ENCODE results near the gene STAMBP. TPM values are rescaled to one million over a fixed set of nuclear protein-coding genes. Genes with fewer than 3 reads are reported as not detected.

STAMBP gene
- total RNA-seq, 2 experiments from 2014 or later, result 38.9 to 42.1 TPM

DNA sequence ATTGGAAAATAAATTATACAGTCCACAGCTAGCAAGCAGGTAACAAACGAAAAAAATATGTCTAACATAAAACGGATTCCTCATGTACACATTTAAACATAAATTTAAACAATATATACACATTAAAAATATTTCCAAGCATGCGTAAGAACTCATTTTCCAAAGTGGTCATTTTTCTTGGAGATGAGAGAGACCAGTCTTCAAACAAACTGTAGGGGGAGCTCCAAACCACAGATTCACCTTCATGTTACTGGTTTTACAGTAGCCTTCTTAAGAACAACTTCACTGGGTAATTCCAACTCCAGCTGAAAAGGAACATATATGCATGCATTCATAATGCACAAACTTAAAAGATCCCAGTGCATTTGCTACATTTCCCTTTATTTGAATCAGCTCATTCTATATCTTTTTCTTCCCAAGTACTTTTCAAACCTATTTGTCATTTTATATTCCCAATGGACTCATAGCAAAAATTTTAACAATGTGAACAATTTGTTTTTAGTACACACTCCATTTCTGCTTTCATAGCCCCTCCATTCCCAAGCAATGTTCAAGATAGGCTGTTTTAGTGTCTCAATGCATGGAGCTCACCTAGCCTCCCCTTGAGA lies 4.7 kb upstream of the STAMBP start:
- ATAC-seq (ENCODE audit: low read depth) (no peak), DNase-seq (no peak)
- H3K4me1 Mint-ChIP-seq, result peaks cover 10% of the 10 kb centered on the region
- POLR2A ChIA-PET, result interaction anchor here (0.6 to 2.0 kb wide), 5 partner anchors 8 to 323 kb away, joined by 3 to 6 read pairs (median 3); partner anchors contain the start of gene BOLA3
- no peak overlapping the region for H3K27ac Mint-ChIP-seq
- H3K9me3 Mint-ChIP-seq, result no peaks in the 10 kb centered on the region
- no peak overlapping the region for H3K4me3 Mint-ChIP-seq
- H3K27me3 Mint-ChIP-seq, result peaks cover 5% of the 10 kb centered on the region
- no peaks in the 10 kb centered on the region for H3K36me3 Mint-ChIP-seq

DNA sequence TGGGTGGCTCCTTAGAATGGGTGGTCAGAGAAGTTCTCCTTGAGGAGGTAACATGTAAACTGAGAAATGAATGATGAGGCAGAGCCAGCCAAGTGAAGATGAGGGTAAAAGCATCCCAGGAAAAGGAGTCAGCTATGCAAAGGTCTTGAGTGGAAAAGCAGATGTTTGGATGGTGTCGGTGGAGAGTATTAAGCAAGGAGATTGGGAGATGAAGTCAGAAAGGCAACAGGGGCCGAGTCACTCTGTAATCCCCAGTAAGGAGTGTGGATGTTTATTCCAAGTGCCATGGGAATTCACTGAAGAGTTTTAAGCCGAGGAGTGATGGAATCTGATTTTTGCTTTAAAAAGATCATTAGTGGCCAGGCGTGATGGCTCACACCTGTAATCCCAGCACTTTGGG lies 3.4 kb upstream of the STAMBP start:
- Mint-ChIP-seq H3K9me3 (no peaks in the 10 kb centered on the region), H3K4me3 (no peak overlapping the region), H3K4me1 (peaks cover 23% of the 10 kb centered on the region), H3K27me3 (peaks cover 2% of the 10 kb centered on the region), H3K36me3 (peaks cover 1% of the 10 kb centered on the region), H3K27ac (no peak overlapping the region)
- DNase-seq (no peak), ATAC-seq (ENCODE audit: low read depth) (no peak)
- POLR2A ChIA-PET, result interaction anchor here (2.0 kb wide), 1 partner anchor 322 kb away, joined by 6 read pairs; the partner anchor contains the start of gene BOLA3

DNA sequence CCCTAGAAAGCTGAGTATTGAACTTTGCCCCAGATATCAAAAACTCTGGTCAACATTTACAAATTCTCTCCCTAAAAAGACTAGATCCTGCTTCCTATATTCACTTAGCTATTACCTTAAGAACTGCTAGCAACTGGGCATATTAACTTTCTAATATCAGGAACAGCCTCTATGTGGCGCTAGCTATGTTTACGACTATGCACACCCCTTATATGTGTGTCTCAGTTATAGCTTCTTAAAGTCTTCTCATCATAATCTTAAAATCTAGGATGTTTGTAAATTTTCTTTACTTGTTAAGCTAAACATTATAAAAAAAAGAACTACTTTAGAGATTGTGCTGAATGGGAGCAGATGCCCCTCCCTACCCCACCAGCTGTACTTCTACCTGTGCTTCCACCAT lies 1.7 kb upstream of the STAMBP start:
- POLR2A ChIA-PET, result interaction anchor here (2.7 kb wide), 1 partner anchor 352 kb away, joined by 20 read pairs; the partner anchor contains the start of gene MOB1A
- H3K4me1 Mint-ChIP-seq, result peaks cover 34% of the 10 kb centered on the region
- no peak for DNase-seq
- peaks cover 12% of the 10 kb centered on the region for H3K36me3 Mint-ChIP-seq
- peak overlapping the region; percentile 98 for H3K4me3 Mint-ChIP-seq
- no peak for ATAC-seq (ENCODE audit: low read depth)
- H3K9me3 Mint-ChIP-seq, result no peaks in the 10 kb centered on the region
- peaks cover 2% of the 10 kb centered on the region for H3K27me3 Mint-ChIP-seq
- H3K27ac Mint-ChIP-seq, result no peak overlapping the region

DNA sequence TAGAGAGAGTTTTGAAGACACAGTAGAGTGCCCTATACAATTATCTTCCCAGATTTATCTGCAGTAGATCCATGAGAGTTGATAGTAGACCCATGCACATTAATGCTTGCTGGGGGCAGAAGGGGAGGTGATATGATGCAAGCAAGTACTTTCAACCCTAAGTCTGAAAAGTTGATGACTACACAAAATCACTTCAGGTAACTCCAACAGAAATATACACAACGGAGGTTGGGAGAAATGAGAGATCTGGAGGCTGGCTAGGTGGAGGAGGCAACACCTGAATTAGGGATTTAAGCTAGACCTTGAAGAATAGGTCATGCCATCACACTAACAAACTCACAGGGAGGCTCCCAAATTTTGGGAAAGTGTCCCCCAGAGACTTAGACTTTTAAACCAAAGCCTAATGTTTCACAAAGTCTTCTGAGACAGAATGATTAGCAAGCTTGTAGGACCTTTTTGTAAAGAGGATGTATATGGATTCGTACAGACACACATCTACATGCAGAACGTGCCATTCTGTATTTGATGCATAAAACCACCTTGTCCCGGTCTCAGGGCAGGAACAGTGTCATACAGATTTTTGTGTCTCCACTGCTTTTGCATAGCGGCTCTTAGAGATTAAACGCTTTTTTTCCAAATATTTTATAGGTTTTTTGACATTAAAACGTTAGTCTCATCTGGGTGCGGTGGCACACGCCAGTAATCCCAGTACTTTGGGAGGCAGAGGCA lies 937 bp upstream of the STAMBP start:
- peak overlapping the region; percentile 98 for H3K4me3 Mint-ChIP-seq
- DNase-seq (no peak), ATAC-seq (ENCODE audit: low read depth) (no peak)
- H3K9me3 Mint-ChIP-seq, result peaks cover 3% of the 10 kb centered on the region
- H3K4me1 Mint-ChIP-seq, result peaks cover 39% of the 10 kb centered on the region
- H3K27me3 Mint-ChIP-seq, result peaks cover 2% of the 10 kb centered on the region
- peak overlapping the region; percentile 78 for H3K27ac Mint-ChIP-seq
- POLR2A ChIA-PET, result interaction anchor here (0.7 to 2.7 kb wide), 13 partner anchors 69 to 594 kb away, joined by 3 to 20 read pairs (median 5); partner anchors contain the start of genes C2orf81, DGUOK, MOB1A and MTHFD2
- peaks cover 19% of the 10 kb centered on the region for H3K36me3 Mint-ChIP-seq

DNA sequence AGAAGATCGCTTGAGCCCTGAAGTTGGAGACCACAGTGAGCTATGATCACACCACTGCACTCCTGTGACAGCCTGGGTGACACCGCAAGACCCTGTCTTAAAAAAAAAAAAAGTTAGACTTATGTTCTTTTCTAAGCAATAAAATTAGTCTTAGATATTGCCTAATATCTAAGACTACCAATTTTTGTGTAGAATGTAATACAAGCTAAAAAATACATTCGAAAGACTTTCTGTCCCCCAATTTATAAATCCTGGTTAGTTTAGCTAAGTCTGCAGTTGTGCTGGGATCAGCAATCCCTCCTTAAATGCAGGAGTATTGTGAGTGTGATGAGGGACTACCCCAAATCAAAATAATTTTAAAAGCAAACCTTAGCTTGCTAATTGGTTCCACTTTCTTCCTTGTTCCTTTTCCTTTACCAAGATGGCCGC lies 358 bp upstream of the STAMBP start:
- Mint-ChIP-seq H3K4me1 (peaks cover 40% of the 10 kb centered on the region), H3K36me3 (peaks cover 21% of the 10 kb centered on the region), H3K27me3 (peaks cover 2% of the 10 kb centered on the region), H3K4me3 (peak overlapping the region; percentile 98), H3K27ac (peak overlapping the region; percentile 98), H3K9me3 (peaks cover 3% of the 10 kb centered on the region)
- POLR2A ChIA-PET, result interaction anchor here (0.7 to 2.7 kb wide), 13 partner anchors 68 to 593 kb away, joined by 3 to 20 read pairs (median 5); partner anchors contain the start of genes C2orf81, DGUOK, MOB1A and MTHFD2
- DNase-seq (no peak), ATAC-seq (ENCODE audit: low read depth) (no peak)

DNA sequence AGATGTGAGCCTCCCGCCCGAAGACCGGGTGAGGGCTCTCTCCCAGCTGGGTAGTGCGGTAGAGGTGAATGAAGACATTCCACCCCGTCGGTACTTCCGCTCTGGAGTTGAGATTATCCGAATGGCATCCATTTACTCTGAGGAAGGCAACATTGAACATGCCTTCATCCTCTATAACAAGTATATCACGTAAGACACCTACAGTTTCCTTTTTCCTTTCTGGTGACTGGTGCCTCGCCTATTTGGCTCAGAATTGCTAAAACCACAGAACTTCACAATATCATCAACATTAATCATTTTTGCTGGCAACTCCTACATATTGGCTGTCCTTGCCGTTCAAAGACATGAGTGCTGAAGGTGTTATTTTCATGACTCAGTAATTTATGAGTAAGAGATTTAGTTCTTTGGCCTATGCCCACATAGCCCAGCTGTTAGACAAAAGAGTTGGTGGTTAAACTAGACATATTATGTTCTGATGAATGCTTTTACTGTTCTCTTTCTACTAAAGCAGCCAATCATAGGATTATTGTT lies 2.2 kb downstream of the STAMBP start:
- DNase-seq (no peak), ATAC-seq (ENCODE audit: low read depth) (no peak)
- POLR2A ChIA-PET, result no interaction called here
- Mint-ChIP-seq H3K4me3 (peak overlapping the region; percentile 98), H3K36me3 (peaks cover 36% of the 10 kb centered on the region), H3K27ac (peak overlapping the region; percentile 98), H3K4me1 (peaks cover 41% of the 10 kb centered on the region), H3K27me3 (peaks cover 2% of the 10 kb centered on the region), H3K9me3 (peaks cover 3% of the 10 kb centered on the region)

DNA sequence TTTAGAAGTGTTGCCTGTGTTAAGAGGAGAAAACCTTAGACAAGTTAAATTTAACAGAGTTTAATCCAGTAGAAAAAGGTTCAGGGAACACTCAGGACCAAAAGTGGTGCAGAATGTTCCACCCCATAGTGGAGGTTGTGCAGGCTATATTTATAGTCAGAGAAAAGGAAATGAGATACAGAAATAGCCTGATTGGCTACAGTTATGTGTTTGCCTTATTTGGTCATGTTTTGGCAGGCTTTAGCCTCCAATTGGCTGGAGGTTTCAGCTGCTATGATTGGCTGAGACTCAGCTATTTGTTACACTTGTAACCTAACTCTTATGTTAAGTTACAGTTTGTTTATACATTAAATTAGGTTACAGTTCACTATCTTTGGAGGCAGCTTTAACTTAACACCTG lies 4.2 kb downstream of the STAMBP start:
- no peak for DNase-seq
- ATAC-seq (ENCODE audit: low read depth), result no peak
- Mint-ChIP-seq H3K4me3 (no peak overlapping the region), H3K9me3 (peaks cover 3% of the 10 kb centered on the region), H3K4me1 (peaks cover 38% of the 10 kb centered on the region), H3K27me3 (no peaks in the 10 kb centered on the region), H3K27ac (no peak overlapping the region), H3K36me3 (peaks cover 36% of the 10 kb centered on the region)
- POLR2A ChIA-PET, result interaction anchor here (0.5 to 0.7 kb wide), 2 partner anchors 28 to 96 kb away, joined by 3 to 4 read pairs; partner anchors contain the start of gene TPRKB

DNA sequence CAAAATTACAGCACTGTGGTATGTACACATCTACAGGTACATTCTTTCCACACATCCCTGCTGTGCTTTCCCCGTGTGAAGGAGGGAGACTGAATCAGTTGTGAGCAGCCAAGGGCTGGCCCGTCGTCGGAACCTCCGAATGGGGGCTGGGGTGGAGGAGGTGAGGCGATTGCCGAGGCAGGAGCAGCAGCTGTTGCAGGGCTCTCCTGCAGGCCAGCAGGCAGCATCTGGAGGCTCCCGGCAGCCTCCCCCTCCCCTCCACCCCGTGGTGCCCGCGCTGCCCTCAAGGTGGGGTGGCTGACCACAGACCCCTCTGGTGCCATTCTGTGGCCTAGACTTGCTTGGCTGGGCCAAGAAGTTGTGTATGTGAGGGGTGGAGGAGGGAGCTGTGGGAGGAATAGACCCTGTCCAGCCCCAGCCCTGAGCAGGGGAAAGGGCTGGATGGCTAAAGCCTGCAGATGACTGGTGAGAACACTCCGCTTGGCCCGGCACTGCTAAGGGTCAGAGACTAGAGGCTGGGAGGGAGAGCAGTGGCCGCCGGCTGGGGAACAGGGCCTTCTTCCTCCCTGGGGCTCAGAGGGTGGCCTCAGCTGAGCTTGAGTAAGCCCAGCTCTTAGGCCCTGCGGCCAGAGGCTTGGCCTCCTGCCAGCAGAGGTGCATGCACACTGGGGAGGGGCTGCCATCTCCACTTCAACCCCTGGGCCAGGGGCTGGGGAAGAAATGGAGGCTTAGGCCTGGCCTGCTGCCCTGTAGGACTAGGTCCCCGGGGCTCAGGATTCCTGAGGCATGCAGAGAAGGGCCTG lies 7.6 kb downstream of the STAMBP start:
- POLR2A ChIA-PET, result no interaction called here
- Mint-ChIP-seq H3K9me3 (peaks cover 3% of the 10 kb centered on the region), H3K36me3 (peaks cover 29% of the 10 kb centered on the region), H3K27ac (no peak overlapping the region), H3K4me3 (no peak overlapping the region), H3K4me1 (peaks cover 18% of the 10 kb centered on the region), H3K27me3 (no peaks in the 10 kb centered on the region)
- no peak for ATAC-seq (ENCODE audit: low read depth)
- DNase-seq, result no peak

DNA sequence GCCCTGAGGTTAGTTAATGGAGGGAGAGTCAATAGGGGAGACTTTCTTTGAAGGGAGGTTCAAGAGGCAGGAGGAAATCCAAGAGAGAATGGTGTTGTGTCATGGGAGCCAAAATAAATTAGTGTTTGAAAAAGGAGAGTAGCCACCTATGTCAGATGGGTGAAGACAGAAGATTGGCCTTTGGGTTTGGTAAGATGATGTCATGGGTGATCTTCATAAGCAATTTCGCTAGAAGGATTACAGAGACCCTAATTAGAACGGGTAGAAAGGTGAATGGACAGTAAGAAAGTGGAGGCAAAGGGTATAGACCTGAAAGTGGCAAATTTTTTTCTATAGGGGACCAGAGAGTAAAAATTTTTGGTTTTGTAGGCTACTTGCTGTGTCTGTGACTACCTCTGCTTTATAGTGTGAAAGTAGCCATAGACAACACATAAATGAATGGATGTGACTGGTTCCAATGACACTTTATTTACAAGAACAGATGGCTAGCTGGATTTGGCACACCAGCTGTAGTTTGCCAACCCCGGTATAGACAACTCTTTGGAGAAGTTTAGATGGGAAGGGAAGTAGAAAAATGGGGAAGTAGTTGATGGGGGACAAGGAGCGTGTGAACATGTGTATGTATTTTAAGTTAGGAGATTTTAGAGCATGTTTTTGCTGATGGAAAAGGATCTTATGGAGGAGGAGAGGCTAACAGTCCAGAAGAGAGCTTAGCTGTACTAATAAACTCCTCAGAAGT lies 9.3 kb downstream of the STAMBP start:
- no peak overlapping the region for H3K27ac Mint-ChIP-seq
- H3K4me1 Mint-ChIP-seq, result peaks cover 10% of the 10 kb centered on the region
- H3K4me3 Mint-ChIP-seq, result no peak overlapping the region
- H3K9me3 Mint-ChIP-seq, result no peaks in the 10 kb centered on the region
- peaks cover 16% of the 10 kb centered on the region for H3K36me3 Mint-ChIP-seq
- DNase-seq (no peak), ATAC-seq (ENCODE audit: low read depth) (no peak)
- POLR2A ChIA-PET, result no interaction called here
- no peaks in the 10 kb centered on the region for H3K27me3 Mint-ChIP-seq

DNA sequence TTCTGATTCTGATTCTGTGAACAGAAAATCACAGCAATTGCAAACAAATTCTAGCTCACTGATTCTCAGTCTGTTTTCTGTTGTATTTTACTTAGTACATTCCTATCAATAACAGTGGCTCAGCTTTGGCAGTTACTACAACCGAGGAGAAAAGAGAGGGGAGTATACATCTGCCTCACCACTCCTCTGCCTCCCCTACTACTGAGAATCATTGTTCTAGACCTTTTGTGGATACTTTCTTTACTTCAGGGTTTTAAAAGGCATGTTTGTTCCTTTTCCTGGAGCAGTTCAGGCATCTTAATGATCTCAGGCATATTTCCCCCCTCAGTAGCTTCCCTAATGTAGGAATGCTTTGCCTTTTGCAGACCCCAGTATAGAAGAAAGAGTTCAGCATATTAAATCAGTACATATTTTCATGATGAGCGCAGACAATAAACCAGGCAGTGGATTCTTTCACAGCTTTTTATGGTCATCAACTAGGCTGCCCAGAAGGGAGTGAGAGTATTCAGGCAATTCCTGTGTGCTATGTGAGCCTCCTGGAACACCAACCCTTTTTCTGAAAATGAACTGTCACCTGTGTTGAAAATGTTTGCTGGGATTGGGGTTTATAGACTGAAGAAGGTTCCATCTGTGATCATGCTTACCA lies 10.3 kb downstream of the STAMBP start:
- POLR2A ChIA-PET, result no interaction called here
- no peaks in the 10 kb centered on the region for H3K9me3 Mint-ChIP-seq
- peaks cover 11% of the 10 kb centered on the region for H3K36me3 Mint-ChIP-seq
- H3K27ac Mint-ChIP-seq, result no peak overlapping the region
- DNase-seq, result no peak
- peaks cover 11% of the 10 kb centered on the region for H3K4me1 Mint-ChIP-seq
- no peak for ATAC-seq (ENCODE audit: low read depth)
- H3K4me3 Mint-ChIP-seq, result no peak overlapping the region
- H3K27me3 Mint-ChIP-seq, result no peaks in the 10 kb centered on the region

DNA sequence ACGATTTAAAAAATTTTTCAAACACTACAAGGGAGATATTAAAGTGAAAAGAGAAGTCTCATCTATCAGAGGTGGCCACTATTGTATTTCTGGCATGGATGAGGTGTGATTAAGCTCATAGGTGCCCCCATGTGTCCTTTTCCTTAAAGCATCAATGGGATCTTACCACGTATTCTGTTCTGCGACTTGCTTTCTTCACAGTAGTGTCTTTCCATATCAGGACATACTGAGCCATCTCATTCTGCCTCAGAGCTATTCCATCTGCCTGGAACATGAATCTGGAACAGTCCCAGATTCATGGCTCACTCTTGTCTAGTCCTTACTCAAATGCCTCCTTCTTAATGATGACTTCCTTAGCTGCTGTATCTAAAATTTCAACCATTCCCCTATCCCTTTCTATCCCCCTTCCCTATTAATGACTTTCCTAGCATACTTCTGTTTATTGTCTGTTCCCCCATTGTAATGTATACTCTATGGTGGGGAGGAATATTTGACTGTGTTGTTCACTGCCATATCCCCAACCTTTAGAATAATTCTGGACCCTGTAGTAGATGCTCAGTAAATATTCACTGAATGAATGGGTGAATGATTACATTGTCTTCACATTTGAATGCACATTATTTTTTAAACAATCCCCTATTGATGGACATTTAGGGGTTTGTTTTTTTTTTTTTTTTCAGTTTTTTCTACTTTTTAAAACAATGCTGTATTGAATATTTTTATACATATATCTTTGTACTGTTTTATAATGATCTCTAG lies 11.1 kb downstream of the STAMBP start:
- POLR2A ChIA-PET, result no interaction called here
- Mint-ChIP-seq H3K36me3 (peaks cover 13% of the 10 kb centered on the region), H3K4me1 (peaks cover 14% of the 10 kb centered on the region), H3K4me3 (no peak overlapping the region), H3K27me3 (no peaks in the 10 kb centered on the region), H3K27ac (no peak overlapping the region), H3K9me3 (no peaks in the 10 kb centered on the region)
- DNase-seq (no peak), ATAC-seq (ENCODE audit: low read depth) (no peak)
